HG02870 (cell line): ENCODE data around the gene ACER1.
"Not testable (repeated sequence)": the region's sequence is repeated elsewhere in the genome, so short reads cannot be mapped to it uniquely, and the experiment has no call there.

Source experiments
- ATAC-seq: cut with Tn5 transposase; IDR thresholded peaks from one replicate; pipeline ENCODE4 v1.9.1; 2021; ENCODE audit warnings: mild to moderate bottlenecking, moderate library complexity; ENCODE audit not compliant: unreplicated experiment

ACER1 gene

GRCh38 chr19:6357174-6357573, 23.8 kb upstream of the ACER1 start:
- ATAC-seq = no peak

- ATAC-seq = not testable (repeated sequence)
Observed at GRCh38 chr19:6355321-6356040, 22.1 kb upstream of the ACER1 start.

GRCh38 chr19:6354098-6354674, 20.8 kb upstream of the ACER1 start:
- no peak for ATAC-seq

- ATAC-seq = no peak
Observed at GRCh38 chr19:6352381-6353165, 19.2 kb upstream of the ACER1 start.

- ATAC-seq = no peak
Observed at GRCh38 chr19:6350688-6351087, 17.3 kb upstream of the ACER1 start.

GRCh38 chr19:6349271-6349670, 15.9 kb upstream of the ACER1 start:
- ATAC-seq = not testable (repeated sequence)

GRCh38 chr19:6343462-6343861, 10.1 kb upstream of the ACER1 start:
- no peak for ATAC-seq

GRCh38 chr19:6340493-6341201, 7.2 kb upstream of the ACER1 start:
- ATAC-seq = no peak

- ATAC-seq = no peak
Observed at GRCh38 chr19:6334490-6335285, 1.3 kb upstream of the ACER1 start.

- no peak for ATAC-seq
Observed at GRCh38 chr19:6326815-6327214, 6.6 kb downstream of the ACER1 start.

- no peak for ATAC-seq
Observed at GRCh38 chr19:6325614-6326013, 7.8 kb downstream of the ACER1 start.

GRCh38 chr19:6324757-6325156, 8.7 kb downstream of the ACER1 start:
- ATAC-seq = no peak

- no peak for ATAC-seq
Observed at GRCh38 chr19:6322284-6322683, 11.1 kb downstream of the ACER1 start.

- ATAC-seq = no peak
Observed at GRCh38 chr19:6319376-6319775, 14.0 kb downstream of the ACER1 start.

GRCh38 chr19:6318772-6319171, 14.6 kb downstream of the ACER1 start:
- no peak for ATAC-seq

- ATAC-seq = not testable (repeated sequence)
Observed at GRCh38 chr19:6315646-6316045, 17.8 kb downstream of the ACER1 start.

GRCh38 chr19:6313398-6313969, 19.9 kb downstream of the ACER1 start:
- ATAC-seq = no peak

GRCh38 chr19:6312018-6312417, 21.4 kb downstream of the ACER1 start:
- no peak for ATAC-seq

GRCh38 chr19:6298413-6298812, 35.0 kb downstream of the ACER1 start:
- ATAC-seq = no peak

- ATAC-seq = no peak
Observed at GRCh38 chr19:6297202-6297601, 36.2 kb downstream of the ACER1 start.
